Heart left ventricle (tissue), 16 donors: ENCODE measurements around the gene SKI. TPM values are rescaled to one million over a fixed set of nuclear protein-coding genes. Genes with fewer than 3 reads are reported as not detected.
A peak's percentile ranks its signal among the peaks of the same experiment; 100 is the strongest.

Source experiments
- ATAC-seq, 4 donors: fragments of 200-7000 bp; cut with Tn5 transposase; one replicate each; pipeline ENCODE4 v1.9.1; 2020 to 2022; ENCODE audit warnings: moderate library complexity in 4 of 4, mild to moderate bottlenecking in 3 of 4, moderate number of reproducible peaks in 1 of 4
- DNase-seq, 5 donors: peaks; one replicate each; pipeline ENCODE4 v3.0.0-alpha.2; 2020
- H3K27ac ChIP-seq, 12 donors: fragments of 200-600 bp; sonication (generic) in 4 of 12; one replicate each; pipeline versions ENCODE4 v1.5.0 to v1.8.0; 2016 to 2022; ENCODE audit warnings: mild to moderate bottlenecking in 2 of 12
- H3K27me3 ChIP-seq, 9 donors: fragments of 200-600 bp; sonication (generic) in 2 of 9; one replicate each; pipeline versions ENCODE4 v1.5.1 to v1.8.0; 2016 to 2022; ENCODE audit warnings: mild to moderate bottlenecking in 3 of 9
- H3K36me3 ChIP-seq, 9 donors: fragments of 200-600 bp; sonication (generic) in 2 of 9; one replicate each; pipeline versions ENCODE4 v1.5.0 to v1.8.0; 2018 to 2022; ENCODE audit warnings: mild to moderate bottlenecking in 2 of 9
- H3K4me1 ChIP-seq, 12 donors: fragments of 200-600 bp; sonication (generic) in 4 of 12; one replicate each; pipeline versions ENCODE4 v1.5.0 to v1.8.0; 2016 to 2022; ENCODE audit warnings: mild to moderate bottlenecking in 3 of 12
- H3K4me3 ChIP-seq, 12 donors: fragments of 200-600 bp; sonication (generic) in 4 of 12; one replicate each; pipeline versions ENCODE4 v1.5.0 to v1.8.0; 2017 to 2022; ENCODE audit warnings: mild to moderate bottlenecking in 9 of 12, moderate library complexity in 4 of 12
- H3K9me3 ChIP-seq, 12 donors: fragments of 200-600 bp; sonication (generic) in 4 of 12; one replicate each; pipeline versions ENCODE4 v1.5.0 to v1.8.0; 2016 to 2022; ENCODE audit warnings: mild to moderate bottlenecking in 1 of 12
- POLR2A ChIP-seq, 2 donors: fragments of 450-650 bp; IDR thresholded peaks; one replicate each; pipeline ENCODE4 v1.6.1; 2017; ENCODE audit warnings: antibody characterized with exemption in 2 of 2, mild to moderate bottlenecking in 2 of 2, moderate library complexity in 2 of 2
- WGBS, 4 donors: extraction: QIAGEN DNeasy Blood & Tissue Kit in 2 of 4; methylation state at CpG; one replicate each; pipeline versions ENCODE4 v1.1.5 to v1.1.7; 2013 to 2018; 5-methylcytosine and 5-hydroxymethylcytosine counted together
- intact Hi-C, 10 donors: fragments of 100-400 bp; cut with DNase I; formaldehyde crosslinking; loops; one replicate each; pipeline versions ENCODE4 v1.11.1 to v1.14.2; 2022
- polyA plus RNA-seq, 2 donors: library from polyadenylated mRNA; stranded (reverse); fragments of 200-250 nt; gene quantifications; one replicate each; pipeline ENCODE4 v1.2.3, GENCODE V29; 2013
- total RNA-seq, 9 donors: library from RNA; depleted of rRNA in 2 of 9; stranded (reverse); fragments of >200 nt in 2 of 9; fragmentation: NEBNext Ultra II Directional in 3 of 9; extraction: Animal tissue kit (Norgen Biotek cat#: 25700) in 3 of 9; gene quantifications; one replicate each; pipeline versions ENCODE4 v1.1.0 to v1.2.4, GENCODE V29; 2016 to 2023
- TF ChIP-seq, protein P1 (sequence below), 12 donors: fragments of 200-600 bp; sonication (generic) in 4 of 12; IDR thresholded peaks; one replicate each; pipeline versions ENCODE4 v1.5.0 to v1.8.0; 2018 to 2022; ENCODE audit warnings: antibody characterized with exemption in 12 of 12, mild to moderate bottlenecking in 5 of 12
- donor health status: ischemic (EF 13 %, LVEDD 7.1; RV severe dilation, severe dysfunction).
- donor health status: healthy with polysubstance abuse.
- donor health status: DM: no; HTN: yes; CAD: no.
- donor health status: DM: no; HTN: no; CAD: no.
- donor health status: ischemic (EF 25% LVEDD 6.9; RV normal size, moderate dysfunction).
- donor health status: ischemic (EF 25% LVEDD 5.7; RV mildly dilated, moderate dysfunction).
- donor health status: healthy.
- donor health status: DM: yes; HTN: yes; CAD: no.
- donor health status: ischemic (EF 35%, LVEDD 5.7; RV mildly dilated, moderate dysfunction).
- donor health status: nonischemic (EF 11% LVEDD 7.7; RV severe dilation, severe dysfunction).
- donor health status: DM: yes; HTN: yes; CAD: no.
- donor health status: PGD.
- donor health status: ischemic (EF 29% LVEDD 5.4; RV normal size, mild dysfunction).
- donor health status: nonischemic (EF 23%, LVEDD 6.1; RV moderate dilation, normal function).

The SKI gene
- total and polyA plus RNA-seq, 11 donors = 16.9 to 52.7 (median 38.9) TPM

DNA sequence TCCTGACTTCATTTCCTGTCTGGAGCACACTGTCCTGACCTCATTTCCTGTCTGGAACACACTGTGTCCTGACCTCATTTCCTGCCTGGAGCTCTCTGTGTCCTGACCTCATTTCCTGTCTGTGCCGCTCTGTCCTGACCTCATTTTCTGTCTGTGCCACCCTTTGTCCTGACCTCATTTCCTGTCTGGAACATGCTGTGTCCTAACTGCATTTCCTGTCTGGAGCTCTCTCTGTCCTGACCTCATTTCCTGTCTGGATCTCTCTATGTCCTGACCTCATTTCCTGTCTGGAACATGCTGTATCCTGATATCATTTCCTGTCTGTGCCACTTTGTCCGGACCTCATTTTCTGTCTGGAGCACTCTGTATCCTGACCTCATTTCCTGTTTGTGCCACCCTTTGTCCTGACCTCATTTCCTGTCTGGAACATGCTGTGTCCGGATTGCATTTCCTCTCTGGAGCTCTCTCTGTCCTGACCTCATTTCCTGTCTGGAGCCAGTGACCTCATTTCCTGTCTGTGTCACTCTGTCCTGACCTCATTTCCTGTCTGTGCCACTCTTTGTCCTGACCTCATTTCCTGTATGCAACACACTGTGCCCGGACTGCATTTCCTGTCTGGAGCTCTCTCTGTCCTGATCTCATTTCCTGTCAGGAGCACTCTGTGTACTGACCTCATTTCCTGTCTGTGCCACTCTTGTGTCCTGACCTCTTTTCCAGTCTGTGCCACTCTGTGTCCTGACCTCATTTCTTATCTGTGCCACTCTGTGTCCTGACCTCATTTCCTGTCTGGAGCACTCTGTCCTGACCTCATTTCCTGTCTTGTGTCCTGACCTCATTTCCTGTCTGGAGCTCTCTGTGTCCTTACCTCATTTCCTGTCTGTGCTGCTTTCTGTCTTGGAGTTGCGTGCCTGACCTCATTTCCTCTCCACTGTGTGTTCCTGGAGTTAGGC is 27.6 kb downstream of the SKI start:
- Histone ChIP-seq H3K4me1 (peaks cover 0 to 91% (median 74%) of the 10 kb centered on the region in 12 donors), H3K27me3 (no peaks in the 10 kb centered on the region), H3K9me3 (peaks cover 0 to 21% (median 13%) of the 10 kb centered on the region in 12 donors), H3K36me3 (peaks cover 0 to 11% (median 0%) of the 10 kb centered on the region in 9 donors), H3K4me3 (no peak overlapping the region), H3K27ac (peak overlapping the region; percentile 58 to 93 (median 74))
- ATAC-seq (peak in 2 of 4 donors; percentile 11 to 36), DNase-seq (peak in 1 of 5 donors; percentile 12)
- WGBS, 4 donors = 40 to 47% (median 41%) methylated on average over 5 of the region's 5 CpGs
- TF ChIP-seq, protein P1, sequence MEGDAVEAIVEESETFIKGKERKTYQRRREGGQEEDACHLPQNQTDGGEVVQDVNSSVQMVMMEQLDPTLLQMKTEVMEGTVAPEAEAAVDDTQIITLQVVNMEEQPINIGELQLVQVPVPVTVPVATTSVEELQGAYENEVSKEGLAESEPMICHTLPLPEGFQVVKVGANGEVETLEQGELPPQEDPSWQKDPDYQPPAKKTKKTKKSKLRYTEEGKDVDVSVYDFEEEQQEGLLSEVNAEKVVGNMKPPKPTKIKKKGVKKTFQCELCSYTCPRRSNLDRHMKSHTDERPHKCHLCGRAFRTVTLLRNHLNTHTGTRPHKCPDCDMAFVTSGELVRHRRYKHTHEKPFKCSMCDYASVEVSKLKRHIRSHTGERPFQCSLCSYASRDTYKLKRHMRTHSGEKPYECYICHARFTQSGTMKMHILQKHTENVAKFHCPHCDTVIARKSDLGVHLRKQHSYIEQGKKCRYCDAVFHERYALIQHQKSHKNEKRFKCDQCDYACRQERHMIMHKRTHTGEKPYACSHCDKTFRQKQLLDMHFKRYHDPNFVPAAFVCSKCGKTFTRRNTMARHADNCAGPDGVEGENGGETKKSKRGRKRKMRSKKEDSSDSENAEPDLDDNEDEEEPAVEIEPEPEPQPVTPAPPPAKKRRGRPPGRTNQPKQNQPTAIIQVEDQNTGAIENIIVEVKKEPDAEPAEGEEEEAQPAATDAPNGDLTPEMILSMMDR (IDR thresholded peaks at IDR 0.05) = no peak
- no peak for TF ChIP-seq POLR2A (IDR thresholded peaks at IDR 0.05)
- intact Hi-C loops = no loop called here

- ATAC-seq (no peak), DNase-seq (peak in 2 of 5 donors; percentile 22 to 49)
- peaks cover 0 to 91% (median 68%) of the 10 kb centered on the region in 12 donors for H3K4me1 ChIP-seq
- peak overlapping the region; percentile 58 to 93 (median 74) for H3K27ac ChIP-seq
- TF ChIP-seq POLR2A (IDR thresholded peaks at IDR 0.05) = no peak
- TF ChIP-seq, protein P1 (IDR thresholded peaks at IDR 0.05) = no peak
- intact Hi-C loops = no loop called here
- no peak overlapping the region for H3K4me3 ChIP-seq
- H3K9me3 ChIP-seq = peaks cover 0 to 21% (median 13%) of the 10 kb centered on the region in 12 donors
- H3K27me3 ChIP-seq = no peaks in the 10 kb centered on the region
- whole genome bisulfite sequencing, 4 donors = 84 to 85% (median 84%) methylated on average over 18 to 22 of the region's 22 CpGs
- H3K36me3 ChIP-seq = peaks cover 0 to 11% (median 0%) of the 10 kb centered on the region in 9 donors
Measured at GRCh38 chr1:2256435-2257244, 28.5 kb downstream of the SKI start.

- Histone ChIP-seq H3K36me3 (peaks cover 0 to 11% (median 0%) of the 10 kb centered on the region in 9 donors), H3K9me3 (peaks cover 0 to 21% (median 13%) of the 10 kb centered on the region in 12 donors), H3K27me3 (no peaks in the 10 kb centered on the region), H3K4me1 (peaks cover 0 to 85% (median 62%) of the 10 kb centered on the region in 12 donors), H3K27ac (peak overlapping the region in 5 of 12 donors; percentile 61 to 93 (median 84)), H3K4me3 (no peak overlapping the region)
- ATAC-seq = peak in 2 of 4 donors; percentile 13 to 50
- TF ChIP-seq POLR2A (IDR thresholded peaks at IDR 0.05) = no peak
- TF ChIP-seq, protein P1 (IDR thresholded peaks at IDR 0.05) = no peak
- WGBS, 4 donors = 76 to 86% (median 80%) methylated on average over 17 to 20 of the region's 20 CpGs
- DNase-seq = peak in 3 of 5 donors; percentile 58 to 71 (median 70)
- intact Hi-C loops = no loop called here
Measured at GRCh38 chr1:2257245-2257627, 29.1 kb downstream of the SKI start.
